ES-I3 (cell line): ENCODE results near the gene SOAT2.

Experiments used
- H3K36me3 ChIP-seq: 2 replicates; pipeline ENCODE4 v1.6.1; 2013; ENCODE audit warnings: mild to moderate bottlenecking, low read length, control low read depth, moderate library complexity; ENCODE audit not compliant: insufficient read depth
- H3K4me1 ChIP-seq: 2 replicates; pipeline ENCODE4 v1.6.1; 2013; ENCODE audit warnings: mild to moderate bottlenecking, control low read depth, low read length; ENCODE audit not compliant: insufficient read depth
- H3K9ac ChIP-seq: 2 replicates; pipeline ENCODE4 v1.6.1; 2013; ENCODE audit warnings: low read depth, mild to moderate bottlenecking, low read length, moderate library complexity
- H3K9me3 ChIP-seq: 2 replicates; pipeline ENCODE4 v1.6.1; 2013; ENCODE audit warnings: mild to moderate bottlenecking, low read length, moderate library complexity; ENCODE audit not compliant: control insufficient read depth, insufficient read depth

The SOAT2 gene

DNA sequence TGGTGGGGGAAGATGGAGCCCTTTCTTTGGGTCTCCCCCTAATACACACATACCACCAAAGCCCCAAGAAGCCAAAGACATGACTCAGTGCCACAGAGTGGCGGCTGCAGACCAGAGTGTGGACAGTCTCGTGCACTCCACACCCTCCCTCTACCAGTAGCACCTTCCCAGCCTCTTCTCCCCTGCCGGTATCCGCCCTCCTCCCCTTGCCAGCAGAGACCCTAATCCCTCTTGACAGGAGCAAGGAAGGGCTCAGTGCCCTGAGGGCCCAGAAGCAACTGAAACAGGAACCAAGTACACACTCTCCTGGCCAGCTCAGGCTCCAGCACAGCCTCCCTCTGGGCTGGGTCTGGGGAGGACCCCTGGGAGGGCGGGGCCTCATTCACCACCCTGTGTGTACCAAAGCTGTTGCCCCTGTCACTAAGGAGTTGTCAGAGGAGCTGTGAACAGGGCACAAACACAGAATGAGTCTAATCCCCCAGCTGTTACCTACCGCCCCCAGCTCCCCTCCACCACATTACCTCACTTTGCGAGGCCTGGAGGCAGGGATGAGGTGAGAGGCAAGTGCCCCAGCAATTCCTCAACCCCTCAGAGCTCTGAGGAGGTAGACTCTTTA is 32.3 kb upstream of the SOAT2 start:
- Histone ChIP-seq H3K9me3 (no peaks in the 10 kb centered on the region), H3K36me3 (no peaks in the 10 kb centered on the region; the same call in 1 of the 2 replicates), H3K4me1 (peaks cover 45% of the 10 kb centered on the region), H3K9ac (no peak overlapping the region)

DNA sequence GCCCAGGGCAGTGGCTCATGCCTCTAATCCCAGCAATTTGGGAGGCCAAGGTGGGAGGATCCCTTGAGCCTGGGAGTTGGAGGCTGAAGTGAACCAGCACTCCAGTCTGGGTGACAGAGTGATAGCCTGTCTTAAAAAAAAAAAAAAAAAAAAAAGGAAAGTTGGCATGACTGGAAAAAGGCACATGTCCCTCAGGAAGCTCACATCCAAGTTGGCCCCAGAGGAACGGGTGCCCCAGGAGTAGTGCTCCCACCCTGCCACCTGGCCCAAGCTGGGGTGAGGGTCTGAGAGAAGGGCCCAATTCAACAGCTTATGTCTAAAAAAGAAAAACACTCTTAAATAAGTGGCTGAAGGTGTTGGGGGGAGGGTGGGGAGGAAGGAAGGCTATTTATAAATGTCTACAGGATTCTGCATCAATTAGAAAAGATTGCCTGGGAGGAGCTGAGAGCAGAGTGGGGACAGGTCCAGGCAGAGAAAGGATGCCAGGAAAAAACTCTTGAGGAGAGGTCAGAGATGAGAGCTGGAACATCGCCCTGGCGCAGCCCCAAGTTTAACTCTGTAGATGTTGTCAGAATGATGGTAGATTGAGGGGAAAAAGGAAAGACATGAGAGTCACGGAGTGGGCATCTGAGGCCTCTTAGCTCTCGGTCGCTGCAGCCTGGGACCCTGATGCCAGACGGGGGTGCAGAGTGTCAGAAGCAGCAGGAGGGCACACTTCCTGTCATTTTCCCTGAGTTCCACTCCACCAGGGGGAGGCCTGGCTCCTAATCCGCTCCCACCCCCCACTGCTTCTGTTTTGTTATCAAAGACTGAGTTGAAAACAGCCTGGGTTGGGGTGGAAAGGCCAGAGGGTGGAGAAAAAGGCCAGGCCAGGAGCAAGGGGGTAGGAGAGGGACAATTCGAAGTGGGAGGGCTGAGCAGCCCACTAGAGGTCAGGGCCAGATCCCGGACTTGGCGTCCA is 31.4 kb upstream of the SOAT2 start:
- Histone ChIP-seq H3K9me3 (no peaks in the 10 kb centered on the region), H3K9ac (no peak overlapping the region), H3K4me1 (peaks cover 39% of the 10 kb centered on the region), H3K36me3 (no peaks in the 10 kb centered on the region; the same call in 1 of the 2 replicates)

DNA sequence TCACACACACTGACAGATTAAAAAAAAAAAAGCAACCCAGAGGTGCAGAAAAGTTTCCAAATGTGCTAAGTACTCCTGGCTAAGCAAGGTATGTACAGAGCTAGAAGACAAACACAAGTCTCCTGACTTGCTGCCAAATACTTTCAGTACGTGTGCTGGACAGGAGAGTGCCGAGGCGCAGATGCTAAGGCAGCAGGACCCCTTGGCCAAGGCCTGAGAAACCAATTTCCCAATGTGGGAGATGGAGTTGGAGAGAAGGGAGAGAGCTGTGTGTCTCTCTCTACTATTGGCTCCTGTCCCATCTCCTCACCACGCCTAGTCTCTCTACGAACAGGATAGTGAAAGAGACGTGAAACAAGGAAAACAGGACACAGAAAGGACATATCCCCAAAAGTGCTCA is 29.4 kb upstream of the SOAT2 start:
- Histone ChIP-seq H3K9me3 (no peaks in the 10 kb centered on the region), H3K9ac (no peak overlapping the region), H3K36me3 (no peaks in the 10 kb centered on the region; the same call in 1 of the 2 replicates), H3K4me1 (peaks cover 31% of the 10 kb centered on the region)

DNA sequence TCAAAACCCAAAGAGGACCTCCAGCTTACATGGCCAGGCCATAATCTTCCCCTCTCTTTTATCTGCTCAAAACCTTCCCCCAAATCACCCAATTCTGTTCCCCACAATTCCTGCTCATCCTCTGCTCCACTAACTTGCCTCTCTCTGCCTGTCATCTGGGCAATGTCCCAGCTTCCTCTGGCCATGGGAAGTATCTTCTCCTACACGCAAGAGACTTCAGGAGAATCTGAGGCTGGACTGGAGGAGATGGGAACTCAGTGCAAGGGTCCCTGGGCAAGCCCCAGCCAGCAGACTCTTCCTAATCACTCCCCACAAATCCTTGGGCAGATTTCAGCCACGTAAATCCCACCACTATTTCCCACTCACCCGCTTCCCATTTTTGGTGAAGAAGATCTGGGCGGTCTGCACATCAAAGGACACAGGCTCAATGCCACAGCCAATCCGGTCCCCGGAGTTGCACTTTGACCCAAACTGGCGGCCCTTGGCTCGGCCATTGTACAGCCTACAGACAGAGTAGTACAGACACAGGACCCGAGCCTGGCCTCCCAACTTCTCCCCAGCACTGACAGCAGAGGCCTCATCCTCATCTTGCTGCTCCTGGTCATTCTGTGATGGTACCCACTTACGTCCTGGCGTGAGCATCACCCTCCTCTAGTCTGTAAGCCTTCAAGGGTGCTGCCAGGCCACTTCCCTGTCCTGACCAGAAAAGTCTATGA is 28.8 kb upstream of the SOAT2 start:
- Histone ChIP-seq H3K4me1 (peaks cover 25% of the 10 kb centered on the region), H3K9ac (no peak overlapping the region), H3K9me3 (no peaks in the 10 kb centered on the region), H3K36me3 (no peaks in the 10 kb centered on the region)

DNA sequence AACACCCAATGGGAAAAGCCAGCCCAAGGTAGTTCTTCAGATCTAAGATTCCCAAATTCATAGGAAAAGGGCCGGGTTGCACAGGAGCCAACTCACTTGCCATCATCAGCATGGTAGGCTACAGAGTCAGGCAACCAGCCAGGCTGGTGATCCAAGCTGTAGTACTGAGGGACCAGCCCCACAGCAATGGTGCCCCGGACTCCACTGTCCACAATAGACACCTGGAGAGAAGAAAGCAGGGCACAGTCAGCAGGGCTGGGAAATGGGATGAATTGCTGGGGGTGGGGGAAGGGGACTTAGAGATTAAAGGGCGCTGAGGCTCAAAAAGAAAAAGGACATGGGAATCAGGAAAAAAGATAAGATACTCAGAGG is 28.3 kb upstream of the SOAT2 start:
- H3K9ac ChIP-seq = no peak overlapping the region
- no peaks in the 10 kb centered on the region for H3K9me3 ChIP-seq
- H3K4me1 ChIP-seq = peaks cover 20% of the 10 kb centered on the region
- no peaks in the 10 kb centered on the region for H3K36me3 ChIP-seq

DNA sequence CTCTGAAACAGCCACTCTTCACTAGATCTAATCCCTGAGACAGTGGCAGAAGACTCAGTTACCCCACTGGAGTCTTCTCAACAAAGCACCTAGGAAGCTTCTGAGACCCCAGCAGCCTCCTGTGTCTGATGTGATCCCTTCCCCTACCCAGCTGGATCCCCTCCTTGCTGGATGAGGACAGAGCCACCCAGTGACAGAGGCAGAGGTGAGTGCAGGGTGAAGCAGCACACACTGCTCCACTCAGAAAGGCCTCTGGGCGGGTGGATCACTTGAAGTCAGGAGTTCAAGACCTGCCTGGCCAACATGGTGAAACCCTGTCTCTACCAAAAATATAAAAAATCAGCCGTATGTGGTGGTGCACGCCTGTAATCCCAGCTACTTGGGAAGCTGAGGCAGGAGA is 26.8 kb upstream of the SOAT2 start:
- Histone ChIP-seq H3K9ac (no peak overlapping the region), H3K4me1 (peaks cover 14% of the 10 kb centered on the region; the same call in 1 of the 2 replicates), H3K36me3 (no peaks in the 10 kb centered on the region), H3K9me3 (no peaks in the 10 kb centered on the region)

DNA sequence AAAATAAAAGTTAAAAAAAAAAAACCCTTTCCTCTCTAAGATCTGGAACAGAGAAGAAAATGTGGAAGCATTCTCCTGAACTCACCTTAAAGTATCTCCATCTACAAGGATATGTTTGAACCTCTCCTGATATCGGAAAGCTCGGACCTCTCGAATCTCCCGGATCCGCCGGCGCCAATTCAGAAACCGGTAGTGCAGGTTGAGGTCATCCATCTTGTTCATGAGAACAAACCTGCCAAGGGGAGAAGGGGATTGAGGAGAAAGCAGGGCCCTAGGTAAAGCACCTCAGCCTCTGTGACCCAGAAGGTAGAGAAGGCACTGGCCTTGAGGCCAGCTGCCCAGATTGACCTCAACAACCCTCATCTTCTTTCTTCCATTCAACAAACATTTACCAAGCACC is 26.3 kb upstream of the SOAT2 start:
- H3K9ac ChIP-seq = no peak overlapping the region
- peaks cover 12% of the 10 kb centered on the region; the same call in 1 of the 2 replicates for H3K4me1 ChIP-seq
- H3K36me3 ChIP-seq = no peaks in the 10 kb centered on the region
- H3K9me3 ChIP-seq = no peaks in the 10 kb centered on the region

DNA sequence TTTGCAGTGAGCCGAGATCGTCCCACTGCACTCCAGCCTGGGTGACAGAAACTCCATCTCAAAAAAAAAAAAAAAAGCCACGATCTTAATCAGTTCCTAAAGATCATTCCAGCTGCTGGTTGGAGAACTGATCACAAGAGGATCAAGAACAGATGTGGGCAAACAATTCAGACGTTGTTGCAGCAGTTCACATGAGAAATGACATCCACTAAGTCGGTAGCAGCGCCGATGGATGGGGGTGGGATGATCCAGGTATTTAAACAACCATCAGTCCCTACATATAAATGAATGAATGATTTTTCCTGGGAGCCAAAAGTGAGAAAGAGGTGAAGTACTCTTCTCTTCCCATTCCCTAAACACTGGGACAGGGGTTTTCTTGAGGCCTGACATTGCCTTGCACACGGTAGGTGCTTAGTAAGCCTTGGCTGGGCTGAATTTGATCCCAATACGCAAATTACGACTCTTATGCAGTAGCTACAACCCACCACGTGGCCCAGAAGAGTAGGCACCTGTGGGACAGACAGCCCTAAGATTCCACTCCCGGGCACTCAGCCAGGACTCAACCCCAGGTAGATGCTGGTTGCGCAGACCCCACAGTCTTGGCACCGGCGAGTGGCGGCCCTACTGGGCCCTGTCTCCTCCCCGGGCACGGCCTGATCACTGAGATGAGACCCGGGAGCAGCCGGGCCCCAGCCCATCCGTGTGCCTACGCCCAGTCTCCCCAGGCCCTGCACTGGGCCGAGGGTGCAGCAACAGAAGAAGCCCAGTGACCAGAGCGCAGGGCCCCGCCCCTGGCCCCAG is 24.7 kb upstream of the SOAT2 start:
- Histone ChIP-seq H3K4me1 (peaks cover 6% of the 10 kb centered on the region; the same call in 1 of the 2 replicates), H3K9ac (peak overlapping the region; percentile 75), H3K9me3 (no peaks in the 10 kb centered on the region)

DNA sequence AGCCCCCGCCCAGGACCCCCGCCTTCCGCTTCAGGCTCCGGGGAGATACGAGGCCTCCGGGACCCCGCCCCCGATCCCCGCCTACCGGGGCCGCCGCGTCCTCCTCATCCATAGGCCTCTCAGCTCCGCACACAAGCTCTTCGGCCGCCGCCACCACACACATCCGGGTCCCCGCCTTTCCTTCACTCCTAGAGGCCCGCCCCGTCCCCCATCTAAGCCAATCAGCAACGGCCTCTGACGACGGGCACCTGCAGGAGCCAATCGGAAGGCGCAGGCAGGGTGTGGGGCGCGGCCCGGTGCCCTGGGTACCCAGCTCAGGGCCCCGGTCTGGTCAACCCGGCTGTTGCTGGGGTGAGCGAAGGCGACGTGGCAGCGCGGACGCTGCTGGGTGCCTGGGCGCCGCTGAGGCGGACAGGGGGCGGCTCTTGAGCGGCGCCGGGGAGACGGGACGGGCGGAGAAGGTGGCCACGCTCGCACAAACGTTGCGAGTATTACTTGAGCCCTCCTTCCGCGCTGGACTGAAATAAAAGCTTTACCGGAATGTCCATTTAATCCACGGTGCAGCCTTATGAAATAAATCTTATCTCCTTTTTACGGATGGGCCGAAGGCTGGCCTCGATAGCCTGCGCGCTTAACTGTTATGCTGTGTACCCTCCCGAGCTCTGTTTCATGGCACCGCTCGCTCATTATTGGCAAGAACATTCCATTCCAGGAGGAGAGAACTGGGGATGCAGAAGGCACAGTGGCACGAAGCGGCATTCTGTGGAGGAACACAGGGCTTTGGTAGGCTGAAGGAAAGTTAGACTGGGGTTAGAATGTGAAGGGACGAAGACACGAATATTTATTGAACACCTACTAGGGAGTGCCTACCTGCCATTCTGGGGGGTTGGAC is 23.8 kb upstream of the SOAT2 start, which contains the start of gene SPRYD3:
TSS of gene SPRYD3 (minus strand) at position 165 of the 892 bp plus-strand sequence. CDS start at position 108, 57 bp downstream.
- H3K36me3 ChIP-seq = no peaks in the 10 kb centered on the region
- no peaks in the 10 kb centered on the region for H3K9me3 ChIP-seq
- H3K4me1 ChIP-seq = peaks cover 6% of the 10 kb centered on the region; the same call in 1 of the 2 replicates
- peak within 1 kb of the TSS; percentile 75 for H3K9ac ChIP-seq

More for the DNA sequence above, 24.7 kb upstream of the SOAT2 start:
- H3K36me3 ChIP-seq = no peaks in the 10 kb centered on the region

GRCh38 chr12:53082637-53083175 is 20.6 kb upstream of the SOAT2 start:
- Histone ChIP-seq H3K9me3 (no peaks in the 10 kb centered on the region), H3K4me1 (peaks cover 6% of the 10 kb centered on the region; the same call in 1 of the 2 replicates), H3K9ac (no peak overlapping the region), H3K36me3 (no peaks in the 10 kb centered on the region)

DNA sequence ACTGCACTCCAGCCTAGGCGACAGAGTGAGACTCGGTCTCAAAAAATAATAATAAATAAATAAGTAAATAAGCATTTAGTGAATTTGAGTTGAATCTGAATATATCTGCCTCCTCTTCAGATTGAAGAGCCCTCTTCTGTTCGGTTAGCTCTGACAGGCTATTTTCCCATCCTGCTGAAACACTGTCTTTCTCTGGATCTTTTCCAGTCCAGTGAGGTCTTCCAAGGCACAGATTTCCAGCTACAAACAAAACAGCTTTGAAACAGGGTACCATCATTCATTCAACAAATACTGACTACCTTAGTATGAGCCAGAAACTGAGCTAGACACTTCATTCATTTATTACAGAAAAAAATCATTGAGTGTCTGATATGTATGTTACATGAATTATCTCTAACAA is 16.9 kb upstream of the SOAT2 start:
- H3K4me1 ChIP-seq = no peaks in the 10 kb centered on the region
- no peak overlapping the region for H3K9ac ChIP-seq
- no peaks in the 10 kb centered on the region for H3K9me3 ChIP-seq
- no peaks in the 10 kb centered on the region for H3K36me3 ChIP-seq

DNA sequence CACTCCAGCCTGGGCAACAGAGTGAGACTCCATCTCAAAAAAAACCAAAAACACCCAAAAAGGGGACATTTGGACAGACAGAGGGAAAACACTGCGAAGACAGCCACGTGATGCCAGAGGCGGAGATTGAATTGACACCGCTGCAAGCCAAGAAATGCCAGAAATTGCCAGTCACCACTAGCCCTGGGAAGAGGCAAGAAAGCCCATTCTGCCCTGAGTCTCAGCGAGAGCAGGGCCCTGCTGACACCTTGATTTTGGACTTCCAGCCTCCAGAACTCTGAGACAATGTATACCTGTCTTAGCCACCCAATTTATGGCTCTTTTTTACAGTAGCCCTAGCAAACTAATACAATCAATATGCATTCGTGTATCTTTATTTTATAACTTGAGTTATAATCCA is 13.2 kb upstream of the SOAT2 start:
- no peaks in the 10 kb centered on the region for H3K9me3 ChIP-seq

GRCh38 chr12:53090554-53090953 is 12.7 kb upstream of the SOAT2 start:
- no peaks in the 10 kb centered on the region for H3K9me3 ChIP-seq

More for the DNA sequence above, 13.2 kb upstream of the SOAT2 start:
- H3K36me3 ChIP-seq = no peaks in the 10 kb centered on the region
- peaks cover 3% of the 10 kb centered on the region for H3K4me1 ChIP-seq
- H3K9ac ChIP-seq = no peak overlapping the region

More at GRCh38 chr12:53090554-53090953, 12.7 kb upstream of the SOAT2 start:
- Histone ChIP-seq H3K36me3 (no peaks in the 10 kb centered on the region), H3K4me1 (peaks cover 3% of the 10 kb centered on the region), H3K9ac (no peak overlapping the region)
